K562 (cell line): ENCODE data around the gene PPP1R10. TPM values are rescaled to one million over a fixed set of nuclear protein-coding genes. Genes with fewer than 3 reads are reported as not detected.

Source experiments
- BMI1 ChIP-seq: fragments of 150-350 bp; IDR thresholded peaks from 2 replicates; pipeline ENCODE4 v1.6.1; 2014; ENCODE audit warnings: low read length
- BRD9 ChIP-seq: fragments of 450-650 bp; IDR thresholded peaks from 2 replicates; pipeline ENCODE4 v1.6.1; 2018; ENCODE audit warnings: low read depth; ENCODE audit not compliant: partially characterized antibody
- CAMTA2 ChIP-seq: fragments of 250-450 bp; sonication (Bioruptor Pico); conservative IDR thresholded peaks from 2 replicates; pipeline ENCODE4 v1.5.1; 2022
- CHD1 ChIP-seq: fragments of 200-600 bp; sonication (generic); IDR thresholded peaks from one replicate; pipeline ENCODE4 v1.6.1; 2012; ENCODE audit warnings: mild to moderate bottlenecking, moderate library complexity, low read length, inconsistent platforms
- CREB5 ChIP-seq: fragments of 250-450 bp; sonication (Bioruptor Pico); IDR thresholded peaks from 2 replicates; pipeline ENCODE4 v1.5.0; 2020; ENCODE audit warnings: mild to moderate bottlenecking
- FOSL1 ChIP-seq: fragments of 200-800 bp; sonication (Bioruptor generic); conservative IDR thresholded peaks from 2 replicates; pipeline ENCODE4 v1.6.1; 2016; ENCODE audit warnings: missing genetic modification characterization, missing compliant biosample characterization
- GTF2A2 ChIP-seq: IDR thresholded peaks from 2 replicates; pipeline ENCODE4 v1.6.1; 2016; ENCODE audit warnings: mild to moderate bottlenecking, missing genetic modification characterization, missing compliant biosample characterization
- HES1 ChIP-seq: fragments of 450-650 bp; IDR thresholded peaks from 2 replicates; pipeline ENCODE4 v1.6.1; 2016; ENCODE audit warnings: low read depth, mild to moderate bottlenecking, moderate library complexity
- HNRNPUL1 ChIP-seq: fragments of 200-400 bp; formaldehyde crosslinking; IDR thresholded peaks from 2 replicates; pipeline ENCODE4 v1.6.1; 2017; ENCODE audit warnings: low read length
- JUND ChIP-seq, 2 experiments: IDR thresholded peaks; 2 replicates in 1 of 2; 3 replicates in 1 of 2; pipeline ENCODE4 v1.6.1; 2011; ENCODE audit warnings: borderline replicate concordance in 2 of 2, low read depth in 2 of 2, low read length in 2 of 2, improper control_type of control experiment in 1 of 2, missing biosample characterization in 1 of 2, missing genetic modification characterization in 1 of 2, missing genetic modification reagents in 1 of 2
- MXI1 ChIP-seq: IDR thresholded peaks from 2 replicates; pipeline ENCODE4 v1.6.1; 2011; ENCODE audit warnings: low read depth, mild to moderate bottlenecking, improper control_type of control experiment, low read length
- NCOA2 ChIP-seq, 2 experiments: fragments of 450-650 bp; IDR thresholded peaks; 2 replicates each; pipeline ENCODE4 v1.6.1; 2018; ENCODE audit warnings: mild to moderate bottlenecking in 2 of 2, moderate library complexity in 1 of 2; ENCODE audit not compliant: partially characterized antibody in 2 of 2
- NFE2 ChIP-seq: IDR thresholded peaks from 2 replicates; pipeline ENCODE4 v1.6.1; 2014; ENCODE audit warnings: antibody characterized with exemption, low read depth
- NFYB ChIP-seq: IDR thresholded peaks from 2 replicates; pipeline ENCODE4 v1.6.1; 2011; ENCODE audit warnings: mild to moderate bottlenecking, moderate library complexity; ENCODE audit not compliant: insufficient read length; ENCODE audit errors: extremely low read depth
- PRPF4 ChIP-seq: fragments of 200-400 bp; formaldehyde crosslinking; IDR thresholded peaks from one replicate; pipeline ENCODE4 v1.6.1; 2017; ENCODE audit warnings: low read length, low read depth, mild to moderate bottlenecking; ENCODE audit not compliant: insufficient read depth, poor library complexity, severe bottlenecking
- RBM14 ChIP-seq: fragments of 200-400 bp; formaldehyde crosslinking; IDR thresholded peaks from 2 replicates; pipeline ENCODE4 v1.6.1; 2018; ENCODE audit warnings: low read depth, mild to moderate bottlenecking, low read length, moderate library complexity, borderline replicate concordance; ENCODE audit not compliant: insufficient read depth
- SAP30 ChIP-seq: fragments of 200-600 bp; sonication (generic); IDR thresholded peaks from 2 replicates; pipeline ENCODE4 v1.6.1; 2012; ENCODE audit warnings: borderline replicate concordance, low read depth, mild to moderate bottlenecking, moderate library complexity, low read length, control low read depth, inconsistent platforms; ENCODE audit not compliant: insufficient read depth, poor library complexity, severe bottlenecking
- SMC3 ChIP-seq: conservative IDR thresholded peaks from 2 replicates; pipeline ENCODE4 v1.6.1; 2011; ENCODE audit warnings: low read depth, low read length, improper control_type of control experiment; ENCODE audit not compliant: insufficient read depth
- SOX6 ChIP-seq: fragments of 450-650 bp; IDR thresholded peaks from 2 replicates; pipeline ENCODE4 v1.6.1; 2014; ENCODE audit warnings: mild to moderate bottlenecking
- STAT5B ChIP-seq: fragments of 250-450 bp; sonication (Bioruptor Pico); IDR thresholded peaks from 2 replicates; pipeline ENCODE4 v1.8.0; 2021; ENCODE audit warnings: mild to moderate bottlenecking, inconsistent platforms
- USF1 ChIP-seq: sonication (generic); formaldehyde crosslinking; IDR thresholded peaks from 2 replicates; pipeline ENCODE4 v1.9.0; 2022; ENCODE audit warnings: mild to moderate bottlenecking, missing genetic modification reagents
- ZNF232 ChIP-seq: sonication (generic); formaldehyde crosslinking; IDR thresholded peaks from 2 replicates; pipeline ENCODE4 v1.8.0; 2022; ENCODE audit warnings: mild to moderate bottlenecking, missing genetic modification reagents
- ZNF395 ChIP-seq: fragments of 200-800 bp; sonication (Bioruptor generic); IDR thresholded peaks from 2 replicates; pipeline ENCODE4 v1.6.1; 2017; ENCODE audit warnings: missing genetic modification characterization, missing compliant biosample characterization
- polyA plus RNA-seq, 8 experiments: library from polyadenylated mRNA; depleted of rRNA in 4 of 8; stranded (reverse) in 5 of 8; unstranded in 3 of 8; fragments of >200 nt; fragmentation: Nextera tagmentation in 2 of 8; fragmentation: Illumina TruSeq in 1 of 8; extraction: Ambion mirVana in 2 of 8; extraction: Trizol in 1 of 8; gene quantifications; 2 replicates each; pipeline versions ENCODE4 v1.2.1 to v1.2.3, GENCODE V29; 2011 to 2014; ENCODE audit warnings: inconsistent platforms in 1 of 8, missing spikeins in 1 of 8
- total RNA-seq, 7 experiments: library from RNA; depleted of rRNA in 6 of 7; stranded (reverse); fragments of >200 nt in 6 of 7; fragmentation: Illumina TruSeq in 2 of 7; extraction: Trizol in 2 of 7; gene quantifications; 2 replicates each; pipeline versions ENCODE4 v1.2.1 to v1.2.3, GENCODE V29; 2011 to 2021; ENCODE audit warnings: low replicate concordance in 1 of 7
- TF ChIP-seq, protein P1 (sequence below): fragments of 250-450 bp; sonication (Bioruptor Pico); IDR thresholded peaks from 2 replicates; pipeline ENCODE4 v1.4.0; 2020; ENCODE audit warnings: mild to moderate bottlenecking

PPP1R10 gene
- total and polyA plus RNA-seq, 9 of the 15 experiments (the other 6 are each of a cell fraction or from before 2014, with no cell fraction given), result 14.1 to 65.5 (median 32.6) TPM

- no peak for TF ChIP-seq JUND (IDR thresholded peaks at IDR 0.05; ENCODE audit: borderline replicate concordance, low read depth, low read length)
- no peak for TF ChIP-seq JUND (tag; IDR thresholded peaks at IDR 0.05; ENCODE audit: borderline replicate concordance, low read depth, low read length)
- TF ChIP-seq ZNF232, result no peak
- TF ChIP-seq USF1 (CRISPR knock-in tag), result no peak
- TF ChIP-seq SOX6, result no peak
- no peak for TF ChIP-seq RBM14
- TF ChIP-seq CHD1, result no peak
- no peak for TF ChIP-seq GTF2A2 (tag)
- TF ChIP-seq, protein P1, sequence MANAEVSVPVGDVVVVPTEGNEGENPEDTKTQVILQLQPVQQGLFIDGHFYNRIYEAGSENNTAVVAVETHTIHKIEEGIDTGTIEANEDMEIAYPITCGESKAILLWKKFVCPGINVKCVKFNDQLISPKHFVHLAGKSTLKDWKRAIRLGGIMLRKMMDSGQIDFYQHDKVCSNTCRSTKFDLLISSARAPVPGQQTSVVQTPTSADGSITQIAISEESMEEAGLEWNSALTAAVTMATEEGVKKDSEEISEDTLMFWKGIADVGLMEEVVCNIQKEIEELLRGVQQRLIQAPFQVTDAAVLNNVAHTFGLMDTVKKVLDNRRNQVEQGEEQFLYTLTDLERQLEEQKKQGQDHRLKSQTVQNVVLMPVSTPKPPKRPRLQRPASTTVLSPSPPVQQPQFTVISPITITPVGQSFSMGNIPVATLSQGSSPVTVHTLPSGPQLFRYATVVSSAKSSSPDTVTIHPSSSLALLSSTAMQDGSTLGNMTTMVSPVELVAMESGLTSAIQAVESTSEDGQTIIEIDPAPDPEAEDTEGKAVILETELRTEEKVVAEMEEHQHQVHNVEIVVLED (CRISPR knock-in tag), result no peak
- TF ChIP-seq CREB5, result no peak
- no peak for TF ChIP-seq SAP30
- no peak for TF ChIP-seq HNRNPUL1
- TF ChIP-seq NCOA2 (IDR thresholded peaks at IDR 0.05; ENCODE audit: partially characterized antibody in 2 of 2), result no peak
- peak; percentile 87 for TF ChIP-seq NFE2
- TF ChIP-seq BMI1, result no peak
- TF ChIP-seq STAT5B, result no peak
- TF ChIP-seq FOSL1 (tag), result no peak
- no peak for TF ChIP-seq PRPF4
- TF ChIP-seq BRD9, result no peak
- TF ChIP-seq HES1, result no peak
- no peak for TF ChIP-seq MXI1
- TF ChIP-seq CAMTA2, result no peak
- no peak for TF ChIP-seq ZNF395 (CRISPR knock-in tag)
- no peak for TF ChIP-seq SMC3
- no peak for TF ChIP-seq NFYB
These were observed 26.0 kb downstream of the PPP1R10 start (continued) for GRCh38 chr6:30591008-30591407.
